ENCODE results near the gene PID1.

PID1 gene

GRCh38 chr2:229022071-229022470 is 249.0 kb downstream of the PID1 start:
- no peak for DNase-seq (ENCODE audit: low read depth, low spot score)

- DNase-seq (ENCODE audit: low read depth, low spot score) = no peak
Measured at GRCh38 chr2:229009816-229010215, 261.3 kb downstream of the PID1 start.

GRCh38 chr2:229003256-229003655 is 267.8 kb downstream of the PID1 start:
- DNase-seq (ENCODE audit: low read depth, low spot score) = no peak

DNA sequence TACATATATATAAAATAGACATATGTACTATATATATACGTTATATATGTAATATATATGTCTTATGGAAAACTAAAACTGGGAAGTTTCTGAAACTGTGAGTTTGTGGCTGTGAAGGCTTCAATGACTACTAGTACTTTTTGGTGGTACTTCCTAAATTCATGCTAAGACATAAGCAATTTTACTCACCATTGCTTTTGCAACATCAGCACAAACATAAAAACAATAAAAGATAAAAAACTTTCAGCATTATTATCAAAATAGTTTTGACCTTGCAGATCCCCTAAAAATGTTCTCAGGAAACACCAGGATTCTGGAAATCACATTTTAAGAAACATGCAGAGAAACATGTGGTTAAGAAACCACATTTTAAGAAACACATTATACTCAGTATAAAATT is 269.9 kb downstream of the PID1 start:
- no peak for DNase-seq (ENCODE audit: low read depth, low spot score)

GRCh38 chr2:228999326-228999725 is 271.8 kb downstream of the PID1 start:
- no peak for DNase-seq (ENCODE audit: low read depth, low spot score)

GRCh38 chr2:228988786-228989185 is 282.3 kb downstream of the PID1 start:
- no peak for DNase-seq (ENCODE audit: low read depth, low spot score)

DNA sequence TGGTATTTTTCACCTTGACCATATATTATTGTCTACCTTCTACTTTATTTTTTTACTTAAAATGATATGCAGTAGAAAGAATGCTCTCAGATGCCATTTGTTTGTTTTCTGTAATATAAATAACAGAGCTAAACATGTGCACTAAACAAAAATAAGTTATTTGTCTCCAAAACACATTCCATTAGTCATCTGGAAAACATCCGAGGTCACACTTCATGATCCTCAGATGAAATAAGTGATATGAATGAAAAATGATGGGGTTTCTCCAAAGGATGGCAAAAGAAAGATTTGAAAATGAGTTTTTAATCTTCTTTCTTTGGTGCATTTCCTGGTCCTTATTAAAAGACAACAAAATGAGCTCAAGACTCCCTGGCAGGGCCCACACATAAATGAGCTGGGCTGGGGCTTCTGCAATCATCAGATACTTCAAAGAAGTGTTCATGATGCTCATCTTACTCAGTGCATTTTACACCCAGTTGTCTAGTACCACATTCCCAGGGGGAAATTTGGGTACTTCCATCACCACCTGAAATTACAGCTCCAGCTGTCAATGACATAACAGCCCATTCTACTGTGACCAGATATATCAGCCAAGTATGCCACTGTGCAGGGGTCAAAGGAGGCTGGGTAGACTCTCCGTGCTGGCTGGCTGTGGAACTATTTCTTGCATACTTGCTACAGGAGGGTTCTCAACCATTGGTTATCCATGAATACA is 283.5 kb downstream of the PID1 start:
- DNase-seq (ENCODE audit: low read depth, low spot score) = no peak

DNA sequence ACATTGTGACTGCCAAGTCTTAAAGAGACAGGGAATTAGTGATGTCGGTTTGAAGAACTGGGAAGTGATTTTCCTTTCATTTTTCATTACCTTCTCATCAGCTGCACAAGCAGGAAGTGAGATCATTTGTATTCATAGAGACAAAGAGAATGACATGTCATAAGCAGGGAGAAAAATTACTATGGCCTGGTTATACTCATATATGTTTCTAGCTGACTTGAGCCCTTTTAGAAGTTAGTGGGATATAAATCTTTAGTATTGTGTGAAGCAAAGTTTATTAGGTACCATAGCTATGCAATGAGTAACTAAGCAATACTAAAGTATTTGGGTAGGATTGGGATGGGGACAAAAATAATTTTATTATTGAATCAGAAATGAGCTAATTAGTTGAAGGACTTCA is 284.1 kb downstream of the PID1 start:
- DNase-seq (ENCODE audit: low read depth, low spot score) = no peak

GRCh38 chr2:228983700-228984099 is 287.4 kb downstream of the PID1 start:
- DNase-seq (ENCODE audit: low read depth, low spot score) = no peak

DNA sequence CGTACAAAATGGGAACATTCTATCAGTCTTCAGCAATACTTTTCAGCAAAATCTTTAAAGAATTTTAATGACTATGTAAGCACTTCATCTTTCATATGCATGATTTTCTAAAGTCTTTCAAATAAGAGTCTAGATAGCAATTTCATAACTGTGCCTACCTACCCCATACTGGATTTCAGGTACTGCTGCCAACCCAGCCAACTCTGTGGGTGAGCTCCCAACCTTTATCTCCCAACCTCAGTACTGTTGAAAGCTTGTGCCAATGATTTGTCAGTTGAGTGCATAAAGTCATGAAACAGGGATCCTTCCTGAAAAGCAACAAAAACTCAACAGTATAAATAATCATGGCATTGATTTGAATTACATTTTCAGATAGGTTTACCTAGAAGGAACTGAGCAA is 296.9 kb downstream of the PID1 start:
- DNase-seq (ENCODE audit: low read depth, low spot score) = no peak

Data from astrocyte of the hippocampus (primary cell).